Measurements from ENCODE around the gene TENM4.
"Not testable (repeated sequence)": the region's sequence is repeated elsewhere in the genome, so short reads cannot be mapped to it uniquely, and the experiment has no call there.

TENM4 gene

DNA sequence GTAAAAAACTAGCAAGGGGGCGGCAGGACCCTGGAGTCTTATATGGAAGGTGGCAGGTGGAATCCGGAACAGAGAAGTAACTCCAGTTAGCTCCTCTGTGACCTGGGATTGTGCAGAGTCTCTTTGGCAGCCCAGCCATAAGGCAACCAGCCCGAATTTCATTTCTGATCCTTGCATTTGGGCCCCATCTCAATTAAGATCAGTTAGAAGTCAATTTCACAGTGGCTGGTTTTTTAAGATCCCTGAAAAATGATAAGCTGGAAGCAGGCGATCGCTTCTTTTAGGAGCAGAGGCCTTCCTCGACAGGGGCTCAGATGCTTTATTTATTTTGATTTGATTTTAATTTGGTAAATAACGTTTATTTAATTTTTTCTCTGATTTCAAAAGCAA, 199.0 kb downstream of the TENM4 start:
- DNase-seq: no peak

DNA sequence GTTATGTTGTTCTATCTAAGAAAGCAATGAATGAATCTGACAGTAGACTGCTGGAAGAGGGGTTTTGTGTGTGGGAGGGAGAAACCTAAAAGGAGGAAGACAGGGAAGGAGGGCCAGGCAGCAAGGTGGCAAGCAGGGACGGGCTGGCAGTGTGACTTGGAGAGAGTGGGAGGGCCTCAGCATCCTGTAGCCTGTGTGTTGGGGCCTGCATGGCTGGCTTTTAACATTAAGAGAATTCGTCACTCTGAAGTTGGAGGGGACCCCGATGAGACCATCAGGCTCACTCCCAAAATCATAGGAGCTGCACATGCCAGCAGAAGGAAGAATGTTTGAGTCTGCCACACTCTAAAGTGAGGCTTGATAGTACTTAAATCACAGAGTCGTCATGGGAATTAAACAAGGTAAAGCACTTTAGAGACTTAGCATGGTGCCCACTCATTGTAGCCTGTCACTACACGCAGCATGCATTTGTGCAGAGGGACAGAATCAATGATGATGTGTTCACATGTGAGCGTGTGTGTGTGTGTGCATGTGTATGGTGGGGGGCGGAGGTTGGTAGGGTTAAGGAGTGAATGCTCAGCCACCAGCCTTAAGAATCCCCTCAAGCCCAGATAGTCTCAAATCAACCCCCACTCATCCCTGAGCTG, 199.5 kb downstream of the TENM4 start:
- no peak for DNase-seq

DNA sequence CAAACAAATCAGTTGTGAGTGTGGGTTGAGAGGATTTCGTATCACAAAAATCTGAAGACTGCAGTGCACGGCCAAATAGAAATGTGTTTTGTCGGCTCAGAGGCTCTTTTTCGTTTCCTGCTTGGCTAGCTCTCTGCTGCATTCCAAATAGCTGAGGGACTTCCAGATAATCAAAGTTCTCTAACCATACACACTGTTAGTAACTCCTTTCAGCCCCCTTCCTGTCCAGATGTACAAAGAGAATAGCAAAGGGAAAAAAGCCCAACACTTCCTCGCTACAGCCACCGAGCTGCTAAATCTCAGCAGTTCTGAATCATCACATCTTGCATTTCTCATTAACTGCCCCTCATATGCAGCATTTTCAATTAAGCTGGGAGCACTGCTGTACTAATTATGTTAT, 203.1 kb downstream of the TENM4 start:
- DNase-seq: no peak

DNA sequence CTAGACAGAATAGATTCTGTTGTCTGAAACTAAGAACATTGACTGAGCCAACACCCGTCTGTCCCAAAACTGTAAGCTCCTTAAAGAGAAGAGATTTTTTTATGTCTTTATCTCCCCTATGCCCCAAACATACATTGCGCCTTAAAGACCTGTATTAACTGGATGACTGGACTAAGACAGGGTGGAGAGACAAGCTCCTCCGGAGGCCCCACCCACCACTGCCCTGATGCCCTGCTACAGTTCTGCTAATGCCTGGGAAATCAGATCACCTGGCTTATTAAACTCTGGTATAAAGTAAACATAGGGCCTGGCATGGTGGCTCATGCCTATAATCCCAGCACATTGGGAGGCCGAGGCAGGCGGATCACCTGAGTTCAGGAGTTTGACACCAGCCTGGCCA, 203.7 kb downstream of the TENM4 start:
- DNase-seq: no peak

- DNase-seq: no peak
Observed at GRCh38 chr11:79236541-79236971, 204.3 kb downstream of the TENM4 start.

- DNase-seq: no peak
Observed at GRCh38 chr11:79235696-79236095, 205.1 kb downstream of the TENM4 start.

- no peak for DNase-seq
Observed at GRCh38 chr11:79232346-79232745, 208.5 kb downstream of the TENM4 start.

DNA sequence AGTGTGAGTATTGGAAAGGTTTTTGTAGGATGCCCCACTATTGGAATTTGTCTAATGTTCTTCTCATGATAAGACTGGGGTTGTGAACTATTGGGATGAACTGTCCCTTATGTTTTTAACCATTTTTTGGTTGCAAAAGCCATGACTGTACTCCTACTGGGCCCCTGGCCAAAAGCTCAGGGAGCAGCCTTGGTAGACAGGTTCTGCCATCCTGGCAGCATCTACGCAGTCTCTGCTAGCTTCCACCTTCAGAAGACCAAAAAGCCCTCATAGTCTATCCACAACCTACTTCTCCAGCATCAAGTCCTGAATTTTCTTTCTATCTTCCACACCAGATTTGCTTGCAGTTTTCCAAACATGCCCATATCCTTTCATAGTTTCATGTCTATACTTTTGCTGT, 211.8 kb downstream of the TENM4 start:
- DNase-seq: no peak

- no peak for DNase-seq
Observed at GRCh38 chr11:79227767-79228755, 212.8 kb downstream of the TENM4 start.

DNA sequence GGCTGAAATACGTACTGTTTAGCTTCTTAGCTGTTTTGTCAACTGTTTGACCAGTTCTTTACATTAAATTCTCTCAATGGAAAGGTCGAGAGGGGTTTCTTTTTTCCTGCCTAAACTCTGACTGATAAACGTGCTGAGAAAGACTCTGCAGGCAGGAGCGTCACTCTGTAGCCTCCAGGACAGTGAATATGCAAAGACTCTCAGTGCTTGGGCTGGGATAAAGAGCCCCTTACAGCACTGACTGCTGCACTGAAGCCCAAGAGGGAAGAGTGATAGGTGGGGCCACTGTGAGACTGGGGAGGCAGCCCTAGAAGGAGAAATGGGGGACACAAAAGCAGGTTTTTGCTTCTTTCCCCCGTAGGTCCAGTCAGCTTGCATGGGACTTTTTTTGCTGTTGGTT, 213.5 kb downstream of the TENM4 start:
- no peak for DNase-seq

- DNase-seq: no peak
Observed at GRCh38 chr11:79226126-79226525, 214.7 kb downstream of the TENM4 start.

DNA sequence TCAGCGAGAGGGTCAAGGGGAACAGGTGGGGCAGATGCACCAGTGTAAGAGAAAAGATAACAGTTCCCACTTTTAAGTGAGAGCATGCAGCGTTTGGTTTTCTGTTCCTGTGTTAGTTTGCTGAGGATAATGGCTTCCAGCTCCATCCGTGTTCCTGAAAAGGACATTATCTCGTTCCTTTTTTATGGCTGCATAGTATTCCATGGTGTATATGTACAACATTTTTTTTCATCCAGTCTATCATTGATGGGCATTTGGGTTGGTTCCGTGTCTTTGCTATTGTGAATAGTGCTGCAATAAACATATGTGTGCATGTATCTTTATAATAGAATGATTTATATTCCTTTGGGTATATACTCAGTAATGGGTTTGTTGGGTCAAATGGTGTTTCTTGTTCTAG, 218.7 kb downstream of the TENM4 start:
- not testable (repeated sequence) for DNase-seq

DNA sequence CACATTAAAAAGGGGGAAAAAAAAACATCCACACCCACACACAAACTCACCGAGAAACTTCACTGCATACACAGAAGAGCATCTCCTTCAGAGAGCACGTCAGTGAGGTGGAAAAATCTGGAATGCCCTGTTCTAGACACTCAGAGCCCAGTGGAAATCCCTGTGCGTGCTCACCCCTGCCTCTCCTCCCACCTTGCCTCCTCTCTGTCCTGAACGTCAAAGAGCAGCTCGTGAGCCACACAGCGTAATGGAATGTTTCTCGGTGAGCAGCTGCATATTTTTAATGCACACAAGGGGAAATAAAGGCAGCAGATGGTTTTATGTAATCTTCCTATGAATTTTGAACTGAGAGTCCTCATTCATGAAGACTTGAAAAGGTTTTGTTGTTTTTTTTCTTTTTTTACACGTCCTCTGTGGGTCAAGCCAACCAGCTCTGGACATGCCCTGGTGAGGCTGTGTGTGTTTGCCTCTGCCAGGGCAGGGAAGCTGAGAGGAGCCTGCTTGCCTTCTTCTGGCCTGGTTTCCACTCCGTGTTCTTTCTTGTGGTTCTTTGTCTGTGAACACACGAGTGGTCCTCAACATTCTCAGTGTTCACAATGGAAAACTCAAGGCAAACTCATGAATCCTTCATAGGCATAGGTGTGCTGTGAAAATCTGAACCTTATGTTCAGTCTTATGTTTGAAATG, 219.2 kb downstream of the TENM4 start:
- no peak for DNase-seq

- no peak for DNase-seq
Observed at GRCh38 chr11:79220171-79220570, 220.7 kb downstream of the TENM4 start.

- no peak for DNase-seq
Observed at GRCh38 chr11:79219186-79220045, 221.4 kb downstream of the TENM4 start.

DNA sequence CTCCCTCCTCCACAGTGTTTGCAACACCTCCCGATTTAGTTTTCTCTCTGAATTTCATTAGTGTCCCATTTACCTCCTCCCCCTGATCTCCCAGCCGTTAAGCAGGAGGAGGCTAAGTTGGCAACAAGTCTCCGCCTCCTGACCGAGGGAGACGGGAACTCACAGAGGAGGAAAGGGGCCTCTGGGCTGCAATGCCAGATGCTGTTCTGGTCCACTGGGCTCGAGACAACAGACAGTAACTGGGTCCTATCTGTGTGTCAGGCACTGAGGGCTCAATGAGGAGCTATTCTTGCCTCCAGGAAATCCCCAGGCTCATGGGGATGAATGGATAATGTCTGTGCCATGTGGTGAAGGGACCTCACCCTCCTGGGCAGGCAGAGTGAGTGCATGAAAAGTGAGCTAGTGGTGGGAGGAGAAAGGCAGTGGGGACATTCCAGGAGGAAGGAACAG, 228.1 kb downstream of the TENM4 start:
- no peak for DNase-seq

- no peak for DNase-seq
Observed at GRCh38 chr11:79209540-79210266, 231.1 kb downstream of the TENM4 start.

DNA sequence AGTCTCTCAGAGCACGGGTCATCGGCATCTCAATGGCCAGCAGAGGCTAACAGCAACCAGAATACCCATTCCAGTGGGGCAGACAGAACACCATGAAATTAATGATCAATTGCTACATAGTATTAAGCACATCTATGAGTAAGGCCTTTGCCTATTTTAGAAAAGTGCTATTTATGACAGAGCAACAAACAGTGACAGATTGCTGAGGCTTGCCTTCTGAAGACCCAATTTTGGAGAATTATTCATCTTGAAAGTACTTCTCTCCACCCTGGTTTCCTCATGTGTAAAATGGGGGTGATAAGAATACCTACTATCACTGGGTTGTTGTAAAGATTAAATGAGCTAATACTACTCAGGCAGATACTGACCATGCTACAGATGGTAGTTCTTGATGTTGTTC, 232.7 kb downstream of the TENM4 start:
- DNase-seq: no peak

DNA sequence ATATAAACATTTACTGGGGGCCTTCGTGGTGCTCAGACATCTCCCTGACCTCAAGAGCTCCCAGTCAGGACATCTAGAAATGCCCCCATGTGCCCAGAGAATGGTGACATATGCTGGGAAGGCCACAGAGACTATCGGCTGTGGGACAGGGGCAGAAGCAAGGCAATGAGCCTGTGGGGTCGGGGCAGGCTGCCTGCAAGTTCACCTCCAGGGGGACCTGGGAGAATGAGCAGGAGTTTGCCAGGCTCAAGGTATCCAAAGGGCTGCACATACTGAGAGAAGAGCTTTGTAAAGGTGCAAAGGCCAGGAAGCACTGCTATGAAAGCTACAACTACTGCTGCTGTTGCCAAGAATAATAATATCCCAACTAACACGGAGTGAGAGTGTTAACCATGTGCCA, 233.9 kb downstream of the TENM4 start:
- no peak for DNase-seq

GRCh38 chr11:79205786-79206185, 235.0 kb downstream of the TENM4 start:
- DNase-seq: no peak

- DNase-seq: no peak
Observed at GRCh38 chr11:79201677-79202347, 239.0 kb downstream of the TENM4 start.

Data from stimulated activated CD4-positive, alpha-beta T cell treated with anti-CD3 and anti-CD28 coated beads, Interleukin-4, amount 100 ng/mL, for 1 hour (primary cell).